Breast epithelium (tissue), 3 donors: ENCODE results near the gene MYO1C.
"Not testable (repeated sequence)": the region's sequence is repeated elsewhere in the genome, so short reads cannot be mapped to it uniquely, and the experiment has no call there.

Experiments
- POLR2A ChIP-seq: fragments of 450-650 bp; IDR thresholded peaks from one replicate; pipeline ENCODE4 v1.6.1; 2016; ENCODE audit warnings: antibody characterized with exemption, mild to moderate bottlenecking, moderate library complexity
- POLR2AphosphoS5 ChIP-seq, 3 donors: sonication (generic); formaldehyde crosslinking; IDR thresholded peaks; one replicate each; pipeline ENCODE4 v1.6.1; 2017; ENCODE audit warnings: antibody characterized with exemption in 3 of 3
- TF ChIP-seq, protein P1 (sequence below), 3 donors: fragments of 450-650 bp; IDR thresholded peaks; one replicate each; pipeline ENCODE4 v1.5.1; 2016 to 2017; ENCODE audit warnings: antibody characterized with exemption in 3 of 3, mild to moderate bottlenecking in 3 of 3, moderate library complexity in 3 of 3

DNA sequence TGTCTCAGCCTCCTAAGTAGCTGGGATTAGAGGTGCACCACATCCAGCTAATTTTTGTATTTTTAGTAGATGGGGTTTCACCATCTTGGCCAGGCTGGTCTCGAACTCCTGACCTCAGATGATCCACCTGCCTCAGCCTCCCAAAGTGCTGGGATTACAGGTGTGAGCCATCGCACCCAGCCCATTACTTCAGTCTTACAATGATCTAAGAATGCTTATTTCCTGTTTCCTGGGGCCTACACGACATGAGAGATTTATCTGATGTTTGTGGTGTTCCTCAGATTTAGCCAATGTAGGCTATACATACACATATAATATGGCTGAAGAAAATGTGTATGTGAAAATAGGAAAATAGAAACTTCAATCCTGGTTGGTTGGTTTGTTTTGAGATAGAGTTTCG lies 34.4 kb upstream of the MYO1C start:
- TF ChIP-seq, protein P1, sequence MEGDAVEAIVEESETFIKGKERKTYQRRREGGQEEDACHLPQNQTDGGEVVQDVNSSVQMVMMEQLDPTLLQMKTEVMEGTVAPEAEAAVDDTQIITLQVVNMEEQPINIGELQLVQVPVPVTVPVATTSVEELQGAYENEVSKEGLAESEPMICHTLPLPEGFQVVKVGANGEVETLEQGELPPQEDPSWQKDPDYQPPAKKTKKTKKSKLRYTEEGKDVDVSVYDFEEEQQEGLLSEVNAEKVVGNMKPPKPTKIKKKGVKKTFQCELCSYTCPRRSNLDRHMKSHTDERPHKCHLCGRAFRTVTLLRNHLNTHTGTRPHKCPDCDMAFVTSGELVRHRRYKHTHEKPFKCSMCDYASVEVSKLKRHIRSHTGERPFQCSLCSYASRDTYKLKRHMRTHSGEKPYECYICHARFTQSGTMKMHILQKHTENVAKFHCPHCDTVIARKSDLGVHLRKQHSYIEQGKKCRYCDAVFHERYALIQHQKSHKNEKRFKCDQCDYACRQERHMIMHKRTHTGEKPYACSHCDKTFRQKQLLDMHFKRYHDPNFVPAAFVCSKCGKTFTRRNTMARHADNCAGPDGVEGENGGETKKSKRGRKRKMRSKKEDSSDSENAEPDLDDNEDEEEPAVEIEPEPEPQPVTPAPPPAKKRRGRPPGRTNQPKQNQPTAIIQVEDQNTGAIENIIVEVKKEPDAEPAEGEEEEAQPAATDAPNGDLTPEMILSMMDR (IDR thresholded peaks at IDR 0.05) = not testable (repeated sequence)
- not testable (repeated sequence) for TF ChIP-seq POLR2A; POLR2AphosphoS5 (IDR thresholded peaks at IDR 0.05)
